Measurements from ENCODE around the gene EFNA2. TPM values are rescaled to one million over a fixed set of nuclear protein-coding genes. Genes with fewer than 3 reads are reported as not detected.

EFNA2 gene
- total RNA-seq, 1 experiment from 2014 or later = 14.3 TPM

DNA sequence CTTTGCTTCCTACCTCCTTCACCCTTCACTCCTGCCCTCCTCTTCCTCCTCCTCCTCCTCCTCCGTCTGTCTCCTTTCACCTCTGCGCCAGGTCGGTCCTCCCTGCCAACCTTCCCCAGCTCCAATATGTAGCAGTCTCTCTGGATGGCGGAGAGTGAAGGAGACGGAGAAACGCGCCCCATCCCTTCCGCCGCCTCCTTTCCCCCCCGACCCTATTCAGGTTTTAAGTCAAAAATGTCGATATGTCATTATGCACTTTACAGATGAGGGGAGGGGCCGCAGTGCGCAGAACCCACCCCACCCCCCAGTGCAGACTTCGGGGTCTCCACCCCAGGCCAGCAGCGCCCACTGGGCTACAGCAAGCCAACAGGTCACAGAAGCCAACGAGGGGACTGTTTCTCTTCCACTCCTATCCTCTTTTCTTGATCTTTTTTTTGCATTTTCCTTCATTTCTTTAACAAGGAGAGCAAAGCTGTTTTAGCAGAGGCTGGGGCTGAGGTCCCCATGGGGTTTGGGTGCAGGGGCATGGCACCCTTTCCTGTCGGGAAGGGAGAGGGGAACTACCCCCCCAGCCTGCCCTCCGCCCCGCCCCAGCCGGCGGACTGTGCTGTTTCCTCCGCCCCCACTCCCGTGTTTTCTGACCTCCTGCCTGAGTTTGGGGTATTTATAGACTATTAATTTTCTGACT lies 28.1 kb upstream of the EFNA2 start:
- H3K9me3 ChIP-seq (ENCODE audit: control insufficient read depth, low read depth, low read length) = no peaks in the 10 kb centered on the region
- H4K8ac ChIP-seq (replicated peaks; ENCODE audit: insufficient read length, low read depth, low read length) = no peak overlapping the region
- H4K91ac ChIP-seq (ENCODE audit: insufficient read length, low read depth, low read length) = no peak overlapping the region
- no peak overlapping the region for H3K4ac ChIP-seq (ENCODE audit: low read depth, low read length)
- H4K20me1 ChIP-seq (ENCODE audit: control insufficient read depth, insufficient read depth, insufficient read length) = no peaks in the 10 kb centered on the region
- H2BK120ac ChIP-seq (ENCODE audit: low read depth, low read length, poor library complexity, severe bottlenecking) = no peak overlapping the region
- H3K4me2 ChIP-seq (ENCODE audit: insufficient read depth, insufficient read length, low read length) = no peak overlapping the region
- no peak overlapping the region for H3T11ph ChIP-seq (ENCODE audit: low read length)
- no CpG with 5 or more reads among the region's 23 CpGs for WGBS (ENCODE audit: extremely low coverage, insufficient read length, low lambda C conversion rate)
- H3K27me3 Mint-ChIP-seq (ENCODE audit: low read depth) = no peaks in the 10 kb centered on the region; the same call in 1 of the 2 replicates
- TF ChIP-seq CTCF (conservative IDR thresholded peaks at IDR 0.05) = no peak
- H2BK12ac ChIP-seq (ENCODE audit: insufficient read length, low read depth, low read length) = no peak overlapping the region
- H3K27ac Mint-ChIP-seq = peak overlapping the region in 2 of 3 experiments; percentile 23 to 93; a peak in 4 of 7 replicates
- H3K79me2 ChIP-seq (ENCODE audit: insufficient read depth, low read length) = no peaks in the 10 kb centered on the region
- no peak overlapping the region for H3K56ac ChIP-seq (ENCODE audit: insufficient read length, low read depth, low read length)
- H3K14ac ChIP-seq (ENCODE audit: insufficient read depth, low read length) = no peak overlapping the region
- no peak overlapping the region for H4K5ac ChIP-seq (ENCODE audit: insufficient read length, low read depth, low read length)
- H3K27ac ChIP-seq (ENCODE audit: insufficient read length, low read depth, low read length) = no peak overlapping the region
- peaks cover 18% of the 10 kb centered on the region for H3K23me2 ChIP-seq (ENCODE audit: insufficient read length, low read depth, low read length, poor library complexity, severe bottlenecking)
- no peak overlapping the region for H2BK20ac ChIP-seq (ENCODE audit: low read depth, low read length, poor library complexity, severe bottlenecking)
- H2BK5ac ChIP-seq (ENCODE audit: insufficient read length, low read length) = no peak overlapping the region
- no peaks in the 10 kb centered on the region; a peak in 2 of 5 replicates for H3K9me3 Mint-ChIP-seq
- no peak for DNase-seq
- H3K79me1 ChIP-seq (ENCODE audit: insufficient read depth, low read depth, low read length, poor library complexity, severe bottlenecking) = no peaks in the 10 kb centered on the region
- H3K4me1 Mint-ChIP-seq = peaks cover 36 to 48% of the 10 kb centered on the region in 2 experiments
- no peaks in the 10 kb centered on the region for H3K27me3 ChIP-seq (ENCODE audit: insufficient read depth, low read length)
- H2AFZ ChIP-seq (ENCODE audit: low read length) = no peak overlapping the region
- peaks cover 20 to 52% (median 47%) of the 10 kb centered on the region in 3 experiments for H3K36me3 Mint-ChIP-seq (ENCODE audit: insufficient read depth in 1 of 3, low read depth in 3 of 3)
- H3K23ac ChIP-seq (ENCODE audit: insufficient read length, low read depth, low read length) = no peak overlapping the region
- no peaks in the 10 kb centered on the region for H3K4me1 ChIP-seq (ENCODE audit: insufficient read depth, low read length)
- H3K18ac ChIP-seq (ENCODE audit: insufficient read length, low read depth, low read length) = no peak overlapping the region
- H2AK5ac ChIP-seq (ENCODE audit: insufficient read length, low read length) = no peak overlapping the region
- no peak overlapping the region for H2BK15ac ChIP-seq (ENCODE audit: low read depth, low read length)
- peak overlapping the region in 1 of 2 experiments; percentile 56; a peak in 3 of 5 replicates for H3K4me3 Mint-ChIP-seq
- no peak overlapping the region for H3K9ac ChIP-seq (ENCODE audit: extremely low read depth, insufficient read length, low read length)
